ENCODE results near the gene SPATA32.

GRCh38 chr17:45273551-45273957 is 11.7 kb upstream of the SPATA32 start:
- TF ChIP-seq POLR2A (IDR thresholded peaks at IDR 0.05) (no peak), CTCF (IDR thresholded peaks at IDR 0.05) (no peak)

Measured in thyroid gland (tissue), 4 donors.